ENCODE data around the gene MBTD1. TPM values are rescaled to one million over a fixed set of nuclear protein-coding genes. Genes with fewer than 3 reads are reported as not detected.
"Not testable (repeated sequence)": the region's sequence is repeated elsewhere in the genome, so short reads cannot be mapped to it uniquely, and the experiment has no call there.

Gene MBTD1
- total RNA-seq, result 10 to 100 TPM; 19.4 to 34.5 (median 24.9) TPM

DNA sequence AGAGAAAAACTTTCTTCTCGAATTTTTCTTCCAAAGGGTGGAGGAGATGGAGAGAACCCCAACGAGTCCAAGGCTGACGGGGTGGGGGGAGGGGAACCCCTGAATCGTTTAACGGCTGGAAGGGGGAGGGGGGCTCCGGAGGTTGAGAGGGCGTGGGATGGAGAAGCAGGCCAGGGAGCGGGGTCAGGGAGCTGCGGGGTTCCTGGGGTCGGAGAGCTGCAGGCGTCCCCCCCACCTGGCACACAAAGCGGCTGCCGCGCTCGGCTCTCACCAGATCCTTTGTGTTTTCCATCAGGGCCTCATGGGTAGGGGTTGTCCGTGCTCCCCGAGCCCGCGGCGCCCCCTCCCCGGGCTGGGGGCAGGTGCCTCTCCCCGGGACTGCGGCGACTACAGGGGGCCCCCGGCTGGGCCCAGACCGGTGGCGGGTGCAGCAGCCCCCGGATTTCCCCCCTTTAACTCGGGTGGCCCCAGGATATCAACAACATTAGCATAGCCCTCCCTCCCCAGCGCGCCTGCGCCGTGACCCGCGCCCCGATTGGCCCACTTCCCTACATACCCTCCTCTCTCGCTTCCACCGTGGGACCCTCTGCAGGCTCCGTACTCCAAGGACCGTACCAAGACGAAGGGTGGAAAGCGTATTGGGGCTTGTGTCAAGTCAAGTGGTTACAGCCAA is at the start of gene MBTD1:
Gene MBTD1, minus strand, starts transcription at position 486 of the 673 bp plus-strand sequence. CDS start 34,888 bp downstream, outside the sequence.
- Histone ChIP-seq H3K27ac (peak within 1 kb of the TSS; percentile 96 to 97), H3K36me3 (no peaks in the 10 kb centered on the region), H3K4me3 (peak within 1 kb of the TSS; percentile 98 to 100 (median 98)), H3K9me3 (no peaks in the 10 kb centered on the region), H3K4me1 (peaks cover 0 to 15% of the 10 kb centered on the region in 2 donors), H3K27me3 (no peaks in the 10 kb centered on the region)
- TF ChIP-seq POLR2AphosphoS5 (IDR thresholded peaks at IDR 0.05) (peak in 1 of 3 donors; percentile 48), POLR2A (IDR thresholded peaks at IDR 0.05) (peak; percentile 24)
- TF ChIP-seq, protein P1, sequence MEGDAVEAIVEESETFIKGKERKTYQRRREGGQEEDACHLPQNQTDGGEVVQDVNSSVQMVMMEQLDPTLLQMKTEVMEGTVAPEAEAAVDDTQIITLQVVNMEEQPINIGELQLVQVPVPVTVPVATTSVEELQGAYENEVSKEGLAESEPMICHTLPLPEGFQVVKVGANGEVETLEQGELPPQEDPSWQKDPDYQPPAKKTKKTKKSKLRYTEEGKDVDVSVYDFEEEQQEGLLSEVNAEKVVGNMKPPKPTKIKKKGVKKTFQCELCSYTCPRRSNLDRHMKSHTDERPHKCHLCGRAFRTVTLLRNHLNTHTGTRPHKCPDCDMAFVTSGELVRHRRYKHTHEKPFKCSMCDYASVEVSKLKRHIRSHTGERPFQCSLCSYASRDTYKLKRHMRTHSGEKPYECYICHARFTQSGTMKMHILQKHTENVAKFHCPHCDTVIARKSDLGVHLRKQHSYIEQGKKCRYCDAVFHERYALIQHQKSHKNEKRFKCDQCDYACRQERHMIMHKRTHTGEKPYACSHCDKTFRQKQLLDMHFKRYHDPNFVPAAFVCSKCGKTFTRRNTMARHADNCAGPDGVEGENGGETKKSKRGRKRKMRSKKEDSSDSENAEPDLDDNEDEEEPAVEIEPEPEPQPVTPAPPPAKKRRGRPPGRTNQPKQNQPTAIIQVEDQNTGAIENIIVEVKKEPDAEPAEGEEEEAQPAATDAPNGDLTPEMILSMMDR (IDR thresholded peaks at IDR 0.05), result no peak
- peak; percentile 91 to 92 for DNase-seq (ENCODE audit: low spot score in 2 of 2)
- intact Hi-C loops (cut with DNase I; ENCODE audit: low total_unique reads), result no loop called here

DNA sequence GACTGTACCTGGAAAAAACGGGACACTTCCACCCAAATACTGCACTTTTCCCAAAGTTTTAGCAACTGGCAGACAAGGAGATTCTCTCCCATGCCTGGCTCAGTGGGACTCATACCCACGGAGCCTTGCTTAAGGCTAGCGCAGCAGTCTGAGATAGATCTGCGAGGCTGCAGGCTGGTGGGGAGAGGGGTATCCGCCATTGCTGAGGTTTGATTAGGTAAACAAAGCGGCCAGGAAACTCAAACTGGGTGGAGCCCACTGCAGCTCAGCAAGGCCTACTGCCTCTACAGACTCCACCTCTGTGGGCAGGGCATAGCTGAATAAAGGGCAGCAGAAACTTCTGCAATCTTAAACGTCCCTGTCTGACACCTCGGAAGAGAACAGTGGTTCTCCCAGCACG is 45.3 kb upstream of the MBTD1 start:
- intact Hi-C loops (cut with DNase I; ENCODE audit: low total_unique reads), result no loop called here
- Histone ChIP-seq H3K27ac (no peak overlapping the region), H3K9me3 (peaks cover 0 to 3% of the 10 kb centered on the region in 2 donors), H3K4me1 (no peaks in the 10 kb centered on the region), H3K27me3 (no peaks in the 10 kb centered on the region), H3K4me3 (no peak overlapping the region), H3K36me3 (no peaks in the 10 kb centered on the region)
- TF ChIP-seq POLR2AphosphoS5 (IDR thresholded peaks at IDR 0.05) (no peak), POLR2A (IDR thresholded peaks at IDR 0.05) (no peak)
- TF ChIP-seq, protein P1 (IDR thresholded peaks at IDR 0.05), result no peak
- DNase-seq (ENCODE audit: low spot score in 2 of 2), result no peak

DNA sequence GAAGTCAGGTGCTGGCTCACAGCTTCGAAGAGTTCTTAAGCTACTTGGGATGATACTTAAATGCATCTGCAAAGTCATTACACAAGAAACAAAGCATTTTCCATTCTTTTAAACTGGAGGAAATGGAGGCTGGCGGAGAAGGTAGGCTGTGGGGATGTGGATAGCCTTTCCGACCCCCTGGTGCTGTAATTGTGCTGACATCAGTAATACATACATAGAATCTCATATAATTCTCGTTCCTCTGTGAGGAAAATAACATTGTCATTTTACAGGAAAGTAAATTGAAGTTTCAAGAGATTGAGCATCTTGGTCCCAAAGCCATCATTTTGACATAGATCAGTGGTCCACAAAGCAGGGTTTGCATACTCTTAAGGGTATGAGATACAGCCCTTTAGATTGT is 40.0 kb upstream of the MBTD1 start:
- H3K27ac ChIP-seq, result no peak overlapping the region
- intact Hi-C loops (cut with DNase I; ENCODE audit: low total_unique reads), result no loop called here
- no peak for DNase-seq (ENCODE audit: low spot score in 2 of 2)
- no peak overlapping the region for H3K4me3 ChIP-seq
- no peaks in the 10 kb centered on the region for H3K4me1 ChIP-seq
- no peaks in the 10 kb centered on the region for H3K36me3 ChIP-seq
- no peaks in the 10 kb centered on the region for H3K27me3 ChIP-seq
- H3K9me3 ChIP-seq, result no peaks in the 10 kb centered on the region
- TF ChIP-seq, protein P1 (IDR thresholded peaks at IDR 0.05), result no peak
- TF ChIP-seq POLR2A (IDR thresholded peaks at IDR 0.05) (no peak), POLR2AphosphoS5 (IDR thresholded peaks at IDR 0.05) (no peak)

DNA sequence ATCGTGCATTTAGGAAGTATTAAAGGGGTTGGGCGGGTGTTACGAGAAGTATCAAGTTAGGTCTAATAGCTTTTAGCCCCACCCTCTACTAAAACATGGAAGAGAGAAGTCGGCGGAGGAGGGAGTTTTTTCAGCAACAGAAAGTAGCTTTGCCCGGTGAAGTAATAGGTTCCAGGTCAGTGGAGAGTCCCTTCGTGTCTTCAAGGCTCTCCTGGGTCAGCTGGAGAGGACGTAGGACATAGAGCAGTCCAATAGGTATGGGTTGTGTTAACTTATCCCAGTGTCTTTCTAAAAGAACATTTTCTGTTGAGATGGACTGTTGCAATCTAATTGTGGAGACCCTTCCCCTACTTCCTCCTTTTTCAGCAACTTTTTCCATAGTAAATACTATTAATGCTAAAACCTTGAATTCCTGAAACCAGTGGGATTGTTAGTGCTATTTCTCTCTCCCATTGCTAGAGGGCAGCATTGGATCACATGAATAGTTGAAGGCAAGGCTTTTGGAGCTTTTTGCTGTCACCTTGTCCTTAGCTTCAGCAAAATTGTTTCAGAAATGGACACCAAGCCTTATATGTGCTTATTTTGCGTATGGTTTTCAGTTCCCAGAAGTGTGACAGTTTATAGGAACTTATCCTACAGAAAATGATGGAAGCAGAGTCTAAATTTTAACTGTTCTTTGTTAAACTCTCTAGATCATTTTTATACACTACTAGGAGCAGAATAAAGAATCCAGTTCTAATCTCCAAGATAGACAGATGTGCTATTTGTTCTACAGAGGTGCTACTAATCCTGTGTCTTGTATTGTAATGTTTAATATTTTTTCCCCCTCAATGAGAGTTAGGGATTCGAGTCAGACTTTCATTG is 38.9 kb upstream of the MBTD1 start:
- Histone ChIP-seq H3K4me3 (no peak overlapping the region), H3K27ac (no peak overlapping the region), H3K4me1 (no peaks in the 10 kb centered on the region), H3K36me3 (no peaks in the 10 kb centered on the region), H3K9me3 (no peaks in the 10 kb centered on the region), H3K27me3 (no peaks in the 10 kb centered on the region)
- no peak for DNase-seq (ENCODE audit: low spot score in 2 of 2)
- TF ChIP-seq POLR2AphosphoS5 (IDR thresholded peaks at IDR 0.05), result no peak
- TF ChIP-seq, protein P1 (IDR thresholded peaks at IDR 0.05), result peak in 2 of 3 donors; percentile 21 to 50
- intact Hi-C loops (cut with DNase I; ENCODE audit: low total_unique reads), result no loop called here

DNA sequence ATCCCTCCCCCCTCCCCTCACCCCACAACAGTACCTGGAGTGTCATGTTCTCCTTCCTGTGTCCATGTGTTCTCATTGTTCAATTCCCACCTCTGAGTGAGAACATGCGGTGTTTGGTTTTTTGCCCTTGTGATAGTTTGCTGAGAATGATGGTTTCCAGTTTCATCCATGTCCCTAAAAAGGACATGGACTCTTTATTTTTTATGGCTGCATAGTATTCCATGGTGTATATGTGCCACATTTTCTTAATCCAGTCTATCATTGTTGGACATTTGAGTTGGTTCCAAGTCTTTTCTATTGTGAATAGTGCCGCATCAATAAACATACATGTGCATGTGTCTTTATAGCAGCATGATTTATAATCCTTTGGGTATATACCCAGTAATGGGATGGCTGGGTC is 34.5 kb upstream of the MBTD1 start:
- H3K27me3 ChIP-seq; intact Hi-C loops (cut with DNase I; ENCODE audit: low total_unique reads); H3K4me3 ChIP-seq; H3K4me1 ChIP-seq; H3K9me3 ChIP-seq; H3K36me3 ChIP-seq; DNase-seq (ENCODE audit: low spot score in 2 of 2); H3K27ac ChIP-seq: not testable (repeated sequence)

All from breast epithelium (tissue), 4 donors.